T-helper 2 cell treated with Interferon-gamma antibody and Interleukin-4, amounts not matched to agents 100 ng/mL and 5 ng/mL, for 36 hours (primary cell): ENCODE data around the gene AFF4. TPM values are rescaled to one million over a fixed set of nuclear protein-coding genes. Genes with fewer than 3 reads are reported as not detected.

Experiments used
- intact Hi-C: fragments of 100-400 bp; cut with micrococcal nuclease; formaldehyde crosslinking; loops from one replicate; pipeline ENCODE4 v1.15.1; 2023
- total RNA-seq: library from RNA; stranded (reverse); gene quantifications from 2 replicates; pipeline ENCODE4 v1.2.3, GENCODE V29; 2022

The AFF4 gene
- total RNA-seq, 1 donor from 2014 or later, result 31.8 TPM

GRCh38 chr5:132887283-132887682 lies 76.2 kb downstream of the AFF4 start:
- intact Hi-C loops, result no loop called here

DNA sequence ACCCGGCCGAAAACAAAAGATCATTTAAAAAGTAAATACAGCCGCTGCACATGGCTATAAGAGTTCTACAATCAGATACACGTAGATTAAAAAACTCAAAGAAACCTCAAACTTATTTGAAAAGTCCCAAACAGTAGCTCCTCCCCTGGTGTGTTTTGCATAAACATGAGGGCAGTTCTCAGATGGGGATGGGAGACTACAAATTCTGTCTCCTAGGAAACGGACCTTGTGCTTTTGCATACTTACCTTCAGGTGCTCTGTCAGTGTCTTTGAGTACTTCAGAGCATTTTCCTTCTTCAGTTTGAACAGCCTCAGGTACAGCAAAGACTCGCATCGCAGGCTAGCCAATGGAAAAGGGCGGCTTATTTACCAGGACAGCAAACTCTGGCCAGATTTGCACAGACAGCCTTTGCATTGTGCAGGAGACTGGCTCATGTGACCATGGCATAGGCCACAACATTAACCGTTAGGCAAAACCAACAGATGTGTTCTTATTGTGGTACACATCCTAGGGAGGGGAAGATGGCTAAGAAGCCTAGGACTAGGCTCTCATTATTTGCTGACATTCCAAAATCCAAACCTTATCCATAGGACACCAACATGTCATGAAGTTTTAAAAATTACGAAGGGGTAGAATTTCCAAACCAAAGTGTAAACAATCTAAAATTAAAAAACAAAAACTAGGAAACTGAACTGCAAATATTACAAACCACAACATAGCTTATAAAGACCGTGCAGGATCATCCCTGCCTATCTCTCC lies 77.2 kb downstream of the AFF4 start:
- intact Hi-C loops, result no loop called here

DNA sequence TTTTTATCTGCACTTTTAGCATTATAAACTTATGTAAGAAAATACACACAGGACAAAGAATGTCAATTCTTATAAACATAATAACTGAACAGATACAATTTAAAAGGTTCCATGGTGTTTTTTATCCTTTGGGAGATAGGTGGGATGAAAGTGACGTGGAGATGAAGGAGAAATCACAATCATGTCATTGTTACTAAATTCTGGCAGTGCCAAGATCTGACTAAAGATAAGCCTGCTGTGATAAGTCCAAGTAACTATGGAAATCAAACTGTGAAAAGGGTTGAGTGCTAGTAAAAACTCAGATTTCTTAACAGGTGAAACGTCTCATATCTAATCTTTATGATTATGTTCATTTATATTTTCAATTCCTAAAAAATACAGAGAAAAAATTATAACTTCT lies 78.9 kb downstream of the AFF4 start:
- intact Hi-C loops, result no loop called here

DNA sequence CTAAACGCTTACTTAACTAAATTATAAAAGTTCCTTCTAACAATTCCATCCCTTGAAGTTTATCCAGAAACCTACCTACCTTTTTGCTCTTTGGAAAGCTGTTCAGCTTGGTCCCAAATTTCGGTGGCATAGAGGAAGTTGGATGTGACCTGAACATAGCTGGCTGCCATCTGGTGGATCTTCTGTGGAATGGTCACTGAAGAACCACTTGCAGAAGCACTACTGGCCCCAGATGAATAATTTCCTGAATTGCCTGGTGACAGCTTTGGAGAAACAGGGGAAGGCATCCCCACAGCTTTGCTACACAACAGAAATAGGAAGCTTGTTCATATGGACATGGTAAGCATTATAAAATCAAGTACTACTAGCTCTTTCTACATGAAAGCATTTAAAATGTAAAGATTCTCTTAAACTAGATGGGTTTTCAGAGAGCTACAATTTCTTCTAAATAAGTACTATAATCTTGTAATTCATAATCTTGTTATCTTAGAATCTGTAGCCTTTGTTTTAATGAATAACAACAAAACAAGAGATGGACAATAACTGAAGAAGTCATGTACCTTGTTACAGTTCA lies 80.1 kb downstream of the AFF4 start:
- intact Hi-C loops, result loop anchor here (1.0 to 2.0 kb wide), 2 partner anchors 53 to 497 kb away; partner anchors contain the start of gene SHROOM1

DNA sequence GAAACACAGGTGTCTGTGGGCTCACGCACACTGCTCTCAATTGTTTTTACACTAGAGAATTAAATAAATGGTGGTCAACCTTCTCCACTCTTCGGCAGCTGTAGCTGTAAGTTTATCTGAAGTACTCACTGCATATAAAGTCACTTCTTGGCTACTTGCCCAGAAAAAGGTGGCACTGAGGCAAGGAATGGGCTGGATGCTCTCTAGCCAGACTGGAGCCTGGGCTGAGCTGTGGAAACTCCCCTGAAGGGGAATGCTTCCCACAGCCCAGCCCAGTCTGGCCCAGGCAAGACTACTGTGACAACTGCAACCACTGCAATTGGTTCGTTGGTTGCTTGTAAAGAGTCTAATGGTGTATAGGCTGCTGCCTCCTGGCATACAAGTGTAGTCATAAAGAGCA lies 85.5 kb downstream of the AFF4 start:
- intact Hi-C loops, result no loop called here

- intact Hi-C loops, result no loop called here
Measured at GRCh38 chr5:132877466-132877865, 86.0 kb downstream of the AFF4 start.

DNA sequence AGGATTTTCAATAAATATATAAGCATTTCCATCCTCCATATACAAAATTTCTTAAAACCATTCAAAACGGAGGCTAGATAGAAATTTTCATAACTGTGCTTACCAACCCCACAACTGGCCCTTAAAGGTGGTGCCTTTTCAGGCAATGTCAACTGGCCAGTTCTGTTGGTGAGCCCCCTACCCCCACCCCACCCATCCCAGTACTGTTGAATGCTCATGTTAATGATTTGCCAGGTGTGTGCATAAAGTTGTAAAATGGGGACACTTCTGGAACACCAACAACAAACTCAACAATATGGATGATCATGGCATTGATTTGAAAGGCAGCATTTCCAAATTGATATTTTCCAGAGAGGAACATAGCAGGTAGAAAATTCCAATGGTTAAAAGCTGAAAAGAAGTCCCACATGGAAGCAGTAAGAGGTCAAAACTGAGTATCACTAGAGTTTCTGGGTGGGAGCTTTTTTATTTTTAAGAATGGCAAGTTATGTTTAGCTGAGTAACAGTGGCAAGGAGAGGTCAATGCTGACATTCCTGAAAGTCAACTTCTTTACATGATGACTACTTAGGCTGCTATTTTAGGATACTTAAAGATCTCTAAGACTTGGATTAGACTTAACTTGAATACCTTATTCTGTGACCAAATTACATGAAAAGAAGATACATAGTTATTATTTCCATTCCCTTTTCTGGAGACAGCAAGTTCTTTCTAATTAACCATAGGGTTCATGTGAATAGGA lies 87.2 kb downstream of the AFF4 start:
- intact Hi-C loops, result no loop called here

DNA sequence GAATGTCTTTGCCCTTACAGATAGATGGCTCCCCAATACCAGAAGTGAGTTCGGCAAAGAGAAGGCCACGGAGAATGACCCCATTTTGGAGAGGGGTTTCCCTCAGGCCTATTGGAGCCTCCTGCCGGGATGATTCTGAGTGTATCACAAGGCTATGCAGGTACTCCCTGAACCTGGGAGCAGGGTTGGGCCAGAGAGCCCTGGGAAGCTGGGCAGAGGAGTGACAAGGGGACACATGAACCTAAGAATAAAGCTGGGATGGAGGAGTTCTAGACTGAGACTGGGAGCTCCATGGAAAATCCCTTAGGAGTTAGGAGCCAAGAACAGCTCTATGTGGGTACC lies 89.5 kb downstream of the AFF4 start:
- intact Hi-C loops, result no loop called here

DNA sequence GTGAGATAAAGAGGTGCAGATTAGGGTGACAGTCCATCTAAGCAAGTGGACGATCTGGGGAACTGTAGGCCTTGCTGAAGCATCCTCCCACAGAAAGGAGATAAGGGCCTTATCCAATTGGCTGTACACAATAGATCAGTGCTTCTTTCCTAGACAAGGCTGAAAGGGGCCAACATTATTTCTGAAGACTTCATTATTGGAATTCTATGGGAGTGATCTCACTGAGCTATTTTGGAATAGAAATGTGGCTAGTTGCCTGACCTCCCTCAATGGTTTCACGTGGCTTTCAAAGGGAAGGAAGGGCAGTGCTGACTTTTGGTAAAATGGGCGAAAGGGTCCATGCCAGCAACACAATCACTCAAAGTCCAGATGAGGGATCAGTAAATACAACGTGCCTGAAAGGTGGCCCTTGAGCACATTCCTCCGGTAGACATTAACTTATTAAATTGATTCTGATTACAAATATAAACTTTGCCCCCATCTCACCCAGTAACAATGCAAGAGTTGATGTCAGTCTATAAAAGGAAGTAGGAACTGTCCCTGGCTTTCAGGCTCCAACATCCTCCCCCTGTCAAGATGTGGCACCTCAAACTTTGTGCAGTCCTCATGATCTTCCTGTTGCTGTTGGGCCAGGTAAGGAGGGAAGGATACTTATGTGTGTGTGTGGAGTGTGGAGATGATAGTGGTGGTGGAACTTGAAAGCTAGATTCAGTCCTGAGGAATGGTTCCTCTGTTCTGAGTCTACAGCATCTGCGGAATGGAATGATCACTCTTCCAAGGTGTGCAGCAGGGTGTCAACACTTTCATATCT lies 90.1 kb downstream of the AFF4 start, which contains the start of gene LEAP2:
Gene LEAP2, plus strand, starts transcription at position 550 of the 811 bp plus-strand sequence. Its CDS starts 27 bp downstream, at position 577.
- intact Hi-C loops, result no loop called here

DNA sequence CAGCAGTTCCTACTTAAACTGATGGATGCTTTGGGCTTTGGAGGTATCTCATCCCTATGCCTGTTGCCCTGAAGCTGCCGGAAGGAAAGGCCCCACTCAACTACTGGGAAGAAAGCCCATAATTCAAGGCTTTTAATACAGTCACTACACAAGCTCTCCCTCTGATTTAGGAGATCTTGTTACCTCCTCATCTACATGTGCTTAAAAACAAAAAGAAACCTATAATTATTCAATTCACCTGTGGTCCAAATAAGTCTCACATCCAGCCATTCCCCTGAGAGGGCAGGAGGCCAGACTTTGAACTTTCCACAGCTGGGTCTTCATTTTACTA lies 90.7 kb downstream of the AFF4 start:
- intact Hi-C loops, result no loop called here

DNA sequence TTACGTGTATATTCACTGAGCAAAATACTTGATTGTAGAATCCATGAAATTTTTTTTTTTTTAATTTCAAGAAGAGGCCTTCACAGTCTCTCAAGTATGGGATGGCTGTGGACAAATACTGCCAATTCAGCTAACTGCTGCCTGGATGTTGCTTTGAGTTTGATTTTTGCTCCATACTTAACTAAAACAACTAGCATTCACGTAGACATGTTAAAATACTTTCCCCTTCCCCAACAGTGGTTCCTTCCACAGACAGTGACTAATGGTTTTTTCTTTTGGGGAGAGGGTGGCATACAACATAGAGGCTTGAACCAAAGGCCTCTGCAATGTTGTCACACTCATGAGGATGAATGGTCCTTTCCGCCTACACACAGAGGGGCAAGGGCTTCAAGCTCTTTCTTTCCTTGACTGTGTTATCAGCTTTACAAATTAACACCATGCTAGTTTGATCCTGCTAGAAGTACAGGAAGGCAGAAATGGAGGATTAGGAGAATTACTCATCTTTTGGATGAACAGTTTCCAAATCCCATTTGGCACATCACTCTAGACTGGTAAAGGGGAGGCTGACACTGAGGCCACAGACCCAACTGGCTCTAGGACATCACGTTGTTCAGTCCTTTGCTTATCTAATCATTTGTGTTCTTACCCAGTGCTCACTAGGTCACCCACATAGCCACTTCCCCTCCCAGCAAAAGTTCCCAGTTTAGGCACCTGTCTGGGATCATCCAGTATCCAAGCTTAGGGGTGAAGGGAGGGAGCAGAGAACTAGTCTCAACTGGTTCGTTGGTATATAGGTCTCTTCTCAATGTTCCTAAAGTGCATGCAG lies 91.8 kb downstream of the AFF4 start:
- intact Hi-C loops, result no loop called here

DNA sequence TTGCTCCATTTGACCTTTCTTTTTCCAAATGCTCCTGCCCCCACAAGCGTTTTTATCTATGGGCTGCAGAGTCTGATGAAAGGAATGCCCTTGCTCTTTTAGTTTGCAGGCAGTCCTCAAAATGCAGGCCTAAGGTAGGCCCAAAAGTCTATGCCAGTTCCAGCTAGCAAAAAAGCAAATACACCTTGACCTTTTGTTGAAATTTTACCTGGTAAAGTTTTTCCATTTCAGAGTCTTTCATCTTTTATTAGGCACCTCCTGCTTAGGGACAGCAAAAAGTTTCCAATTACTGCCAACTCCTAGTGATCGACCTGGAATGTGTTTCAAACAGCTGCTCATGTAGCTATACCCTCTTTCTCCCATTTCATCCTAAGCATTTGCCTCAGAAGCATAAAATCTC lies 92.6 kb downstream of the AFF4 start:
- intact Hi-C loops, result no loop called here

DNA sequence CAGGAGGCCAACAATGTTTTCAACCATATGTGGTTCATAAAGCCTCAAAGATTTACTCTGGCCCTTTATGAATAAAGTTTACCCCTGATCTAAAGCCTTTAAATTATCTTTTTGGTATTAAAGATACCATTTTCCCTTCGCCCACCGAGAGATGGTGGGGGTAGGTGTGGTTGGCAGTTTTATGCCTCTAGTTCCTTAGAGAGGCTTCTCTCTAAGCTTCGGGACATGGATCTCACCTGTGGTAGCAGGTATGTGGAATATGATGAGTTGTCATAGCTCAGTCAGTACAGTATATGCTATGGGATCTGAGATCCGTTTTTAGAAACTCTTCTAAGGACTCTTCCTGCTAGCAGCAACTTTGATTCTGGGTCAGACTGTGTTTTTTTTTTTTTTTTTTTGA lies 94.7 kb downstream of the AFF4 start:
- intact Hi-C loops, result loop anchor here (10.0 kb wide), 1 partner anchor 1506 kb away; the partner anchor contains the start of gene UBE2B

- intact Hi-C loops, result loop anchor here (2.0 to 10.0 kb wide), 2 partner anchors 130 to 1508 kb away; partner anchors contain the start of genes KIF3A and UBE2B
Measured at GRCh38 chr5:132867046-132867451, 96.4 kb downstream of the AFF4 start.

- intact Hi-C loops, result loop anchor here (1.0 to 10.0 kb wide), 6 partner anchors 36 to 1508 kb away; partner anchors contain the start of genes AFF4, KIF3A, SHROOM1 and UBE2B
Measured at GRCh38 chr5:132866342-132867045, 96.9 kb downstream of the AFF4 start, which contains the start of the genes GDF9 and UQCRQ. Gene GDF9, minus strand, starts transcription at chr5:132866469. Its CDS starts 1,936 bp downstream, at chr5:132864533. Gene UQCRQ, plus strand, starts transcription at chr5:132866642. Its CDS starts 240 bp downstream, at chr5:132866882.

DNA sequence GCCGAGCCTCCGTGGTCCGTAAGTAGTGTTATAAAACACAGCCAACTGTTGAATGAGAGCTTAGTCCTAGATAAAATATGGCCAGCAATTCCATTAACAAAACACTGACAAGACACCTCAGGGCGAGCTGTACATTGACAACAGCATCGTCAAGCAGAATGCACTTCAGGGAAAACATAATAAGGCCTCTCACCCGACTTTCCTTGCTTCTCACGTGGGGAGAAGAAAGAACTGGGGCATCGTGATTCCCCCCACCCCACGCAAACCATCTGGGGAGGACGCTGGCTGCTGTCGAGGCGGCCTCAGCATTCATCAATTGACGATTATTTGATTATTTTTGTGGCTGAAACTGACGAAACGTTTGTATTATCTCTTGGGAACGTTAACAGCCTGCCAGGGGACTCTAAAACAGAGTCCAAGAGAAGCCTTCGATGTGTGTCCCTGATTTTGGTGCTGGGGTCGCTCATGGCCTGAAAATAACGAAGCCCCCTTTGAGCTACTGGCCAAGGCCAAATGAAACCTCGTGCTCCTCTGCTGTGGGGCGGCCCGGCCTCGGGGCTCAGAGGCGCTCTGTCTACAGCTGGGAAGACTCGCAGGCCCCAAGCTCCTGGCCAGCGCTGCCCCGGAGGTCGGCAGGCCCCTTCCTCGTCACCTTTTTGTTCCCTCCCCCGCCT lies 97.6 kb downstream of the AFF4 start:
- intact Hi-C loops, result loop anchor here (1.0 to 10.0 kb wide), 6 partner anchors 36 to 1509 kb away; partner anchors contain the start of genes AFF4, KIF3A, SHROOM1 and UBE2B

DNA sequence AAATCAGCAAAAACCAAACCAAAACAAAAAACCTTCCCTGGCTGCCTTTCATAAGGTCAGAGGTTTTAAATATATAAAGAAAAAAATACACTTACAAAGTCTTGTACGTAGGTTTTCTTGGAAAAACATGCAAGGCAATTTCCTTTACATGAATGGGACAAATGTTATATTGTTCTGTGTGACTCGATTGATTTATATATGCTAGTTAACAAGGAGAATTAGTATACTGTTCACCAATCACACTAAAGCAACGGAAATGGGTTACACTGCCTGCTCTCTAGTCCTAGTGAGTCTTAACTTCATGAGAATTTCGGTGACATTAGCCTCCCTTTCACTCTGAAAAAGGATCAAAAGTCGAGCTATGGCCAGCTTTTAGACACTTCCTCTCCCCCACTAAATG lies 102.7 kb downstream of the AFF4 start:
- intact Hi-C loops, result loop anchor here (10.0 kb wide), 1 partner anchor 1514 kb away; the partner anchor contains the start of gene UBE2B

GRCh38 chr5:132859889-132860437 lies 103.5 kb downstream of the AFF4 start:
- intact Hi-C loops, result loop anchor here (10.0 kb wide), 1 partner anchor 1515 kb away; the partner anchor contains the start of gene UBE2B
